ENCODE measurements around the gene SIPA1L3.
A peak's percentile ranks its signal among the peaks of the same experiment; 100 is the strongest.

Gene SIPA1L3

DNA sequence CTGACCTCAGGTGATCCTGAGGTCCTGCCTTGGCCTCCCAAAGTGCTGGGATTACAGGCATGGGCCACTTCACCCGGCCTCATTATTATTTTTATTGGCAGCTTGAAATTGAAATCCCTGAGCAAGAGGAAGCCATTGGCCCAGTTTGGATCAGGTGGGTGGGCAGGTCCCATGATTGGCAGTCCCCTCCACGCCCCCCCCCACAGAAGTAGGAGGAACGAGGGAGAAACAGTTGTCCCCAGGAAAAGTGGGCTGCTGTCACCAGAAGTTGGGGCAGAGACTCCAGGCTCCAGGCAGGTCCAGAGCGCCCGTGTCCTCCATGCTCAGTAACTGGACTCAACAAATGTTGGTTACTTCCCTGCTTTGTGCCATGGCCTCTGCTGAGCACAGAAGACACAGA lies 70.4 kb downstream of the SIPA1L3 start:
- DNase-seq (ENCODE audit: low read depth in 2 of 2) = no peak

- DNase-seq (ENCODE audit: low read depth in 2 of 2) = peak; percentile 40 to 47
Measured at GRCh38 chr19:37977992-37978391, 71.0 kb downstream of the SIPA1L3 start.

DNA sequence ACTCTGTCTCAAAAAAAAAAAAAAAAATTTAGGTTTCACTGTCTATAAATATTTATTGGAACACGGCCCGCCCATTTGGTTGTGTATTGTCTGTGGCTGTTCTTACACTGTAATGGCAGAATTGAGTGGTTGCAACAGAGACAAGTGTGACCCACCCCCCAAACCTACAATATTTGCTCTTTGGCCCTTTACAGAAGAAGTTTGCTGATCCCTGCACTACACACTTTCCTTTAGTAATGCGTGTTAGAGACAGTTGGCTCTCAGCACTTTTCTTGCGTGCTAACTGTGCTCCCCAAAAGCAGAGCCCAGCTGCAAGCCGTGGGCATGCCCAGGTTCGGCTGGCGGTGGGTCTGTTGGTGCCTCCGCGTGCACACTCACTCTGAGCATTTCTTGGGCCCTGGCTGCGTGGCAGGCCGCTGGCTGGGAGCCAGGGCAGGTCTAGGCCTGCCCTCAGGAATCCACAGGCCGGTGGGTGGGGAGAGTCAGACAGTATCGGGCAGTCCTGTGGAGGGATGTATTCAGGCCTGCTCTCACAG lies 72.6 kb downstream of the SIPA1L3 start:
- no peak for DNase-seq (ENCODE audit: low read depth in 2 of 2)

- DNase-seq (ENCODE audit: low read depth in 2 of 2) = no peak
Measured at GRCh38 chr19:37980419-37981170, 73.6 kb downstream of the SIPA1L3 start.

GRCh38 chr19:37981785-37982475 lies 74.9 kb downstream of the SIPA1L3 start:
- DNase-seq (ENCODE audit: low read depth in 2 of 2) = no peak

DNA sequence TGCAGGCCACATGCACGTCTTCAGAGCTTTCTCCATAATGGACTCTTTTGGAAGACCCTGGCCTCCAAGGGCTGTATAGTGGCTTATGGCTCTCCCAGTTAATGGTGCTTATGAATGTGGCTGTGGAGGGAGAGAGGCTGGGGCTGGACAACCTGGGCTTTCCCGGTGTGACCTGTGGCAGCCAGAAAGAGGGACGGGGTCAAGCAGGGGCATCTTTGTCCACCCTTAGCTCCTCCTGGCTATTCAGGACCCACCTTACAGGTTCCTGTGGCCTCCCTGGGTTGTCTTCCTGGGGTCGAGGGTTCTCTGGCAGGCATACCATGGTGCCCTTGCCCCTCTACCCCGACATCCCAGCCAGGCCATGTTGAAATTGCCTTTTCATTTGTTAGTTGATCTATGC lies 75.6 kb downstream of the SIPA1L3 start:
- DNase-seq (ENCODE audit: low read depth in 2 of 2) = no peak

DNA sequence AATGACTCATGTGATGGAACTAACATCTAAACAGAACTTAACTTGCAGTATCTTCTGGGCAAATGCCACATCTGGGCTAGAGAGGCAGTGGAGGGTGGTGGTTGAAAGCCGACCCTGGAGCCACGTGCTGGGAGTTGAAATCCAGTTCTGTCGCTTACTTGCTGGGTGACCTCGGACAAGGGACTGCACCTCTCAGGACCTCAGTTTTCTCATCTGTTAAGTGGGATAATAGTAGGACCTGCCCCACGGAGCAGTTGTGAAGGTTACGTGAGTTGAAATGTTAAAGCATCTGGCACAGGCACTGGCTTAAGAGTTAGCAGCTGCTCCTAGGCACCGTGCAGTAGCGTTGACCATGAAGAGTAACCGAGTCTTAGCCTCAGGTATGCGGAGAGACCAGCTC lies 76.1 kb downstream of the SIPA1L3 start:
- DNase-seq (ENCODE audit: low read depth in 2 of 2) = no peak

GRCh38 chr19:37983916-37984315 lies 76.9 kb downstream of the SIPA1L3 start:
- no peak for DNase-seq (ENCODE audit: low read depth in 2 of 2)

DNA sequence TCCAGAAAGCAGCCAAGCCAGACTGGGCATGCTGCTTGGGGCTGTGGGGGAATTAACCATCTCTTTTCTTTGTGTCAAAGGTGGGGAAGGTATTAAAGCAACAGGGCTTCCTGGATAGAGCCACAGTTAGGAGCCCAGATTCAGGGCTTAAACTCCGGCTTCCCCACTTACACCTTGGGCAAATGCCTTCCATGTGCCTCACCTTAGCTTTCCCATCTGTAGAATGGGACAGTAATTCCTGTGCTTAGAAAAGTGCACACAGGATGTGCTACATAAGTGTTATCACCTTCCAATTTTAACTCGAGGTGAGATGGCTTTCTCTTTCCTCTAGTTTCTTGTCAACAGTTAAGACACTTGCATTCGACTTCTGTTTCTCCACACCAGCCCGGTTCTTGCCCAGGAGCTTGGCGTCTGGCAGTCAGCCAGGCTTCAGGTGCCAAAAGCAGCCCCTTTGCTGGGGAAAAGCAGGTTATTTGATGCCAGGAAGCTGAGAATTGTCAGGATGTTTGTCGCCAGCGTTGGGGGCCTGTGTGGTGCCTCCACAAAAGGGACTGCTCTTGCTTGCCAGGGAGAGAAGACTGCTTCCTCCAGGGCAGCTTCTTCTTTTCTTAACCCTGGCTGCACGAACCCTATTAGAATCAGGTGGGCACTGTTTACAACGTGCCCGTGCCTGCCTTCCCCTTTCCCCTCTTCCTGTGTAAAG lies 79.2 kb downstream of the SIPA1L3 start:
- DNase-seq (ENCODE audit: low read depth in 2 of 2) = no peak

DNA sequence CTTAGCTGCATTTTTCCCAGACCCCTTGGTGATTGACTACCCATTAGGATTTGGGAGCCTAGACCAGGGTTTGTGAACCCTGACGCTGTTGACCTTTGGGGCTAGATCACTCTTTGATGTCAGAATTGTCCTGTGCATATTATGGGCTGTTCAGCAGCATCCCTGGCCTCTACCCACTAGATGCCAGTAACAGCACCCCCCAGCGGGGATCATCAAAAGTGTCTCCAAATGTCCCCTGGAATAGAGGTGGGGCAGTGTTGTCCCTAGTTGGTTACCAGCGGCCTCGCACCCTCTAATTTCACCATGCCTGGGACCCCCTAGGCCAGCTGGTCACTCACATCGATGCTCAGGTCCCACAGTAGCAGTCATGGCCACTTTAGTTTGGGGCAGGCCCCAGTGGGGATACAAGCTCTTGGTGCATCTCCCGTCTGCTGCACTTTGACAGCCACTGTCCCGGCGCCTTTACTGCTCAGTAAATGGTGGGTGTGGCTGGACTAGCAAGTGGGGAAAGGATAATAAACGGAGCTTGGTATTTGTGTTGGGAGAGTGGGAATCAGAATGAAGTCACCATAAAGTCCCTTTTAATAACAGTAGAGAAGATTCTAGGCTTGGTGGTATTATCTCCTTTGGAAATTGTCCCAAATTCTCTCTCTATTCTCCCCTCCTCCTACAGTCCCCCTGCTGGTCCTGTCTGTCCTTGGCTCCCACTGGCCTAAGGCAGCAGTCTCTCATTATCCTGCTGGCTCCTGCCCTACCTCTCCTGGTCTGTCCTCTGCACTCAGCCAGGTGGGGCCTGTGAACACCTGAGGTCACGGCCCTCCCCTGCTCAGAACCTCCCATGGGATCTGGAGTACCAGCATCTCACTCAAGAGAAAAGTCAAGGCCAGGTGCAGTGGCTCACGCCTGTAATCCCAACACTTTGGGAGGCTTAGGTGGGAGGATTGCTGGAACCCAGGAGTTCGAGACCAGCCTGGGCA lies 80.6 kb downstream of the SIPA1L3 start:
- DNase-seq (ENCODE audit: low read depth in 2 of 2) = no peak

GRCh38 chr19:37988758-37989635 lies 82.0 kb downstream of the SIPA1L3 start:
- no peak for DNase-seq (ENCODE audit: low read depth in 2 of 2)

DNA sequence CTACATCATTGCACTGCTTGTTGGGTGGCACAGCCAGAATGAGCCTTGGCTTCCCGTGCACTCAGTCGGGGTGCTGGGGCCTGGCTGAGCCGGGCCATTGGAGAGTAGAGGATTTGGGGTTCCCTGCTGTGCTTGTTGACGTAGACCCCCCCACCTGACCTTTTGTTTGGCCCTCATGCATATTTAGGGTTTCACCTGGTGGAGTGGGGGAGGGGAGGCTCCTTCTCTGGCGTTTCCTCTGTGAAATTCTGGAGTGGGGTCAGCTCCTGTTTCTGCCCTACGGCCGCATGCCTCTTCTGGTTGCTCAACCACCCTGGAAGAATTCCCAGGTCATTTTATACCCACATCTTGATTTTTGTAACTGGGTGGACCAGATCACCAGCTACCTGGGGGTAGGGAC lies 82.8 kb downstream of the SIPA1L3 start:
- DNase-seq (ENCODE audit: low read depth in 2 of 2) = no peak

DNA sequence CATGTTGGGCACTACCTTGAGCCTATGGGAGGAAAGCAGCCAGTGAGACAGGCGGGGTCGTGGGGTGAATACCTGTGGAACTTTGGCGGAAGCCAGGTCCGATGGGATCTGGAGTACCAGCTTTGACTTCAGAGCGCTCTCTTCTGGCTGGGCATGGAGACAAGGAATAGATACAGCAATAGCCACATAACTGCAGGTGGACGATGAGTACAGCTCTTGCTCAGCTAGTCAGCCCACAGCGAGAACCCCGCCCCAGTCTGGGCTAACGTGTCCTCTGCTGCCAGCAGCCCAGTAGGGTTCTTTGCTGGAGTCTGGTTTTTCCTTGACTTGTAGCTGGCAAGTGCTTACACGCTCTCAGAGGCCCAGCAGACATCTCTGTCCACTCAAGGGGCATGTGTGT lies 83.4 kb downstream of the SIPA1L3 start:
- DNase-seq (ENCODE audit: low read depth in 2 of 2) = no peak

DNA sequence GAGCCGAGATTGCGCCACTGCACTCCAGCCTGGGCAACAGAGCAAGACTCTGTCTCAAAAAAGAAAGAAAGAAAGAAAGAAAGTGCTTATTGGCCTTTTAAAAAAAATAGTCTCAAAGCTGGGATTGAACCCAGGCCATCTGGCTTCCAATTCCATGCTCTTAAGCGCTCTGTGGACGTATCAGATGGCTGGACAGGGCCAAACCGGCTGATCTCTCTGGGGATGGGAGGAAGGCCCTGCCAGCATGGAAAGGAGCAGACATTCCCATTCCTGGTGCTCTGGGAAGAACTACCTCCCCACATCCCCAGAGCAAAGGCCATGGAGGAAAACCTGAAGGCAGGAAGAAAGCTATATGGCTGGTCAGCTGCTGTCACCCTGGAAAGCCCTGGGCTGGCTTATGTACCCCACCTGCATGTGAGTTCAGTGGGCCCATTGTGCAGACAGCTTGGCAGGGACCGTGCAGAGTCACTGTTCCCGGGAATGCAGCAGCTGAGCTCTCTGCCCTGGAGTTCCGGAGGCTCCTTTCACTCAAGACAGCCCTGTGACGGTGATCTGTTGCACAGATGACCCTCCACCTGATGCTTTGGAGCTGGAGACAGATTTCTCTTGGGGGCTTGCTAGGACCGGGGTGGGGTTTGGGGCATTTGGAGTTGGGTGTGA lies 84.3 kb downstream of the SIPA1L3 start:
- DNase-seq (ENCODE audit: low read depth in 2 of 2) = no peak

DNA sequence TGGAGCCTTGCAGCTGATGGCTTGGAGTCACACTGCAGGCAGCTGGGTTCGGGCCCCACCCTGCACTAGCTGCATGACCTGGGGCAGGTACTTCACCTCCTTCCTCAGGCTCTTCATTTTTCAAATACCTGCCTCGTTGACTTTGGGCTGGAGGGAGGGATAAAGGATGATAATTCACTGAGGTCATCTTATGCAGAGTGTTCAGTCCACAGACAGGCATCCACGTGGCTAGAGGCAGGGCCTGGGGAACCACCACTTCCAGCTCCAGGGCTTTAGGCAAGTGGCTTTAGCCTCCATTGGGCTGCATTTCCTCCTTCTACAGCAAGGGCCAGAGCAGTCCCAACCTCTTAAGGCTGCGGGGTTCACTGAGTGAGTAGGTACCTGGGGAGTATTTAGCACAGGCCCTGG lies 84.8 kb downstream of the SIPA1L3 start:
- no peak for DNase-seq (ENCODE audit: low read depth in 2 of 2)

GRCh38 chr19:37992761-37993160 lies 85.8 kb downstream of the SIPA1L3 start:
- DNase-seq (ENCODE audit: low read depth in 2 of 2) = no peak

- DNase-seq (ENCODE audit: low read depth in 2 of 2) = no peak
Measured at GRCh38 chr19:37994823-37995130, 87.8 kb downstream of the SIPA1L3 start.

DNA sequence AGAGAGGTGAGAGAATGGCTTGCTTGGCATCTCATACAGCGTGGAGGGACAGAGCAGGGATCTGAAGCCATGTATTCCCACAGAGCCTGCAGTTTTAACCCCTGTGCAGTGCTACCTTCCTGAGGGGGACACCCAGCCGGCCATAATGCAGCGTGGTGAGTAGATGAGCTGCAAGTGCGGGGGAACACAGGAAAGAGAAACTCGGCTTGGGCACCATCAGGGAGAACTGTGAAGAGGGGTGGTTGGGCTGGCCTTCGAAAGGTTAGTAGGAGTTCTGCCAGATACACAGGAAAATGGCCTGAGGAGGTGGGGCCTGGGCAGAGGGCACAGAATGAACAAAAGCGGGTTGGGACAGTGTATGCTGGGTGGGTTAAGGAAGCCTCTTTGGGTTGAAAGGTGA lies 88.3 kb downstream of the SIPA1L3 start:
- DNase-seq (ENCODE audit: low read depth in 2 of 2) = no peak

DNA sequence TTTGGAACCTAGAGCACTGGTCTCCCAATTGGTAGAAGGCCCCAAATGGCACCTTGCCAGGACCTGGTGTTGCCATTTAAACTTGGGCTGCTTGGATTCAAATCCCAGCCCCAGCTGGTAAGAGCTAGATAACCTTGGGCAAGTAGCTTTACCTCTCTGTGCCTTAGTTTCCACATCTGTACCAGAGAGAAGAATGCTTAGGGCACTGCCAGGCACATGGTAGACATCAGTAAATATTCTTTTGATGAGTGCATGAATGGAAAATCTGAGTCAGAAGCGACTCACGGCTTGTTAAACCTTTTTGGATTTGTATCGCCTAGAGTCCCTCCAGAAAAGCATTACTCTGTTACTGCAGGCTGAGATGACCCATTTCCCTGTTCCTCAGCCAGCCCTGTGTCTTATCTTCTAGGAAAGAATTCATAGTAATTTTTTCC lies 90.9 kb downstream of the SIPA1L3 start:
- DNase-seq (ENCODE audit: low read depth in 2 of 2) = peak; percentile 69 to 72

GRCh38 chr19:37998801-37999308 lies 91.8 kb downstream of the SIPA1L3 start:
- no peak for DNase-seq (ENCODE audit: low read depth in 2 of 2)
